ENCODE results near the gene BNC2. TPM values are rescaled to one million over a fixed set of nuclear protein-coding genes. Genes with fewer than 3 reads are reported as not detected.

Gene BNC2
- total RNA-seq, 1 experiment from 2014 or later = 43.6 TPM

- no peak overlapping the region for H2BK20ac ChIP-seq (ENCODE audit: low read depth, low read length, poor library complexity, severe bottlenecking)
- peaks cover 2% of the 10 kb centered on the region; the same call in 1 of the 2 replicates for H3K4me1 ChIP-seq (ENCODE audit: insufficient read depth, low read length)
- H3T11ph ChIP-seq (ENCODE audit: low read length) = no peak overlapping the region
- no peak overlapping the region for H2BK120ac ChIP-seq (ENCODE audit: low read depth, low read length, poor library complexity, severe bottlenecking)
- no peak overlapping the region for H2BK15ac ChIP-seq (ENCODE audit: low read depth, low read length)
- no peaks in the 10 kb centered on the region for H3K27me3 Mint-ChIP-seq (ENCODE audit: low read depth)
- no peak overlapping the region for H3K23ac ChIP-seq (ENCODE audit: insufficient read length, low read depth, low read length)
- H4K8ac ChIP-seq (replicated peaks; ENCODE audit: insufficient read length, low read depth, low read length) = no peak overlapping the region
- H3K56ac ChIP-seq (ENCODE audit: insufficient read length, low read depth, low read length) = no peak overlapping the region
- H3K9me3 ChIP-seq (ENCODE audit: control insufficient read depth, low read depth, low read length) = no peaks in the 10 kb centered on the region
- no peak overlapping the region for H3K27ac Mint-ChIP-seq
- WGBS (ENCODE audit: extremely low coverage, insufficient read length, low lambda C conversion rate) = no CpG with 5 or more reads among the region's 3 CpGs
- no peaks in the 10 kb centered on the region for H3K79me1 ChIP-seq (ENCODE audit: insufficient read depth, low read depth, low read length, poor library complexity, severe bottlenecking)
- no peaks in the 10 kb centered on the region for H3K27me3 ChIP-seq (ENCODE audit: insufficient read depth, low read length)
- no peak overlapping the region for H2AFZ ChIP-seq (ENCODE audit: low read length)
- no peak for TF ChIP-seq CTCF (conservative IDR thresholded peaks at IDR 0.05)
- no peak overlapping the region for H3K9ac ChIP-seq (ENCODE audit: extremely low read depth, insufficient read length, low read length)
- no peak overlapping the region for H3K4me2 ChIP-seq (ENCODE audit: insufficient read depth, insufficient read length, low read length)
- no peak overlapping the region for H2AK5ac ChIP-seq (ENCODE audit: insufficient read length, low read length)
- H3K4me3 Mint-ChIP-seq = no peak overlapping the region
- no peaks in the 10 kb centered on the region for H3K23me2 ChIP-seq (ENCODE audit: insufficient read length, low read depth, low read length, poor library complexity, severe bottlenecking)
- no peak overlapping the region for H3K18ac ChIP-seq (ENCODE audit: insufficient read length, low read depth, low read length)
- no peaks in the 10 kb centered on the region for H3K9me3 Mint-ChIP-seq
- peaks cover 0 to 7% (median 0%) of the 10 kb centered on the region in 3 experiments; a peak in 2 of 7 replicates for H3K36me3 Mint-ChIP-seq (ENCODE audit: insufficient read depth in 1 of 3, low read depth in 3 of 3)
- no peak overlapping the region for H3K4ac ChIP-seq (ENCODE audit: low read depth, low read length)
- H3K4me1 Mint-ChIP-seq = peaks cover 39 to 42% of the 10 kb centered on the region in 2 experiments
- H2BK5ac ChIP-seq (ENCODE audit: insufficient read length, low read length) = no peak overlapping the region
- no peak overlapping the region for H2BK12ac ChIP-seq (ENCODE audit: insufficient read length, low read depth, low read length)
- no peak for DNase-seq
- H4K5ac ChIP-seq (ENCODE audit: insufficient read length, low read depth, low read length) = no peak overlapping the region
- no peak overlapping the region for H3K27ac ChIP-seq (ENCODE audit: insufficient read length, low read depth, low read length)
- no peak overlapping the region for H4K91ac ChIP-seq (ENCODE audit: insufficient read length, low read depth, low read length)
- no peak overlapping the region for H3K14ac ChIP-seq (ENCODE audit: insufficient read depth, low read length)
- H4K20me1 ChIP-seq (ENCODE audit: control insufficient read depth, insufficient read depth, insufficient read length) = no peaks in the 10 kb centered on the region
- H3K79me2 ChIP-seq (ENCODE audit: insufficient read depth, low read length) = peaks cover 3% of the 10 kb centered on the region; the same call in 1 of the 2 replicates
Observed at GRCh38 chr9:16833296-16833835, 37.1 kb downstream of the BNC2 start.

All from H9 (cell line).